Liver (tissue), 9 donors: ENCODE data around the gene CDH24. TPM values are rescaled to one million over a fixed set of nuclear protein-coding genes. Genes with fewer than 3 reads are reported as not detected.

ENCODE experiments used
- DNase-seq: peaks from one replicate; pipeline ENCODE4 v3.0.0-alpha.2; 2017; ENCODE audit warnings: low spot score
- H3K27ac ChIP-seq, 2 donors: one replicate each; pipeline ENCODE4 v1.7.0; 2013; ENCODE audit warnings: inconsistent platforms in 2 of 2, low read length in 2 of 2, control low read depth in 1 of 2, low read depth in 1 of 2, mild to moderate bottlenecking in 1 of 2
- H3K27me3 ChIP-seq, 4 donors: one replicate each; pipeline versions ENCODE4 v1.6.1 to v1.7.0; 2013; ENCODE audit warnings: low read length in 3 of 4, inconsistent platforms in 1 of 4, mild to moderate bottlenecking in 1 of 4, moderate library complexity in 1 of 4; ENCODE audit not compliant: control insufficient read depth in 4 of 4, insufficient read depth in 4 of 4
- H3K36me3 ChIP-seq, 4 donors: one replicate each; pipeline versions ENCODE4 v1.6.1 to v1.7.0; 2013; ENCODE audit warnings: low read length in 3 of 4, mild to moderate bottlenecking in 3 of 4, low read depth in 1 of 4, moderate library complexity in 1 of 4; ENCODE audit not compliant: control insufficient read depth in 4 of 4, insufficient read depth in 3 of 4
- H3K4me1 ChIP-seq, 4 donors: one replicate each; pipeline versions ENCODE4 v1.6.1 to v1.7.0; 2013; ENCODE audit warnings: low read length in 3 of 4, mild to moderate bottlenecking in 3 of 4, moderate library complexity in 1 of 4; ENCODE audit not compliant: control insufficient read depth in 4 of 4, insufficient read depth in 4 of 4
- H3K4me3 ChIP-seq, 3 donors: one replicate each; pipeline versions ENCODE4 v1.6.1 to v1.7.0; 2013; ENCODE audit warnings: low read length in 3 of 3, control low read depth in 1 of 3, low read depth in 1 of 3, mild to moderate bottlenecking in 1 of 3
- H3K9ac ChIP-seq, 2 donors: one replicate each; pipeline ENCODE4 v1.7.0; 2013; ENCODE audit warnings: low read length in 2 of 2, mild to moderate bottlenecking in 2 of 2, moderate library complexity in 2 of 2, control low read depth in 1 of 2, low read depth in 1 of 2
- H3K9me3 ChIP-seq, 4 donors: one replicate each; pipeline versions ENCODE4 v1.6.1 to v1.7.0; 2013; ENCODE audit warnings: low read length in 3 of 4; ENCODE audit not compliant: control insufficient read depth in 4 of 4
- FOXA1 ChIP-seq: IDR thresholded peaks from 2 replicates; pipeline ENCODE4 v1.6.1; 2016; ENCODE audit warnings: antibody characterized with exemption
- FOXA2 ChIP-seq: IDR thresholded peaks from 2 replicates; pipeline ENCODE4 v1.6.1; 2016; ENCODE audit warnings: antibody characterized with exemption
- GABPA ChIP-seq, 2 donors: IDR thresholded peaks in 1 of 2; conservative IDR thresholded peaks in 1 of 2; 2 replicates each; pipeline ENCODE4 v1.6.1; 2016; ENCODE audit warnings: antibody characterized with exemption in 2 of 2, mild to moderate bottlenecking in 1 of 2, moderate library complexity in 1 of 2
- HNF4A ChIP-seq, 2 donors: conservative IDR thresholded peaks; 2 replicates each; pipeline ENCODE4 v1.6.1; 2016; ENCODE audit warnings: antibody characterized with exemption in 2 of 2, mild to moderate bottlenecking in 2 of 2
- HNF4G ChIP-seq: IDR thresholded peaks from 2 replicates; pipeline ENCODE4 v1.6.1; 2016; ENCODE audit warnings: antibody characterized with exemption
- JUND ChIP-seq, 2 donors: IDR thresholded peaks; 2 replicates each; pipeline ENCODE4 v1.6.1; 2016; ENCODE audit warnings: antibody characterized with exemption in 2 of 2
- NR2F2 ChIP-seq: IDR thresholded peaks from 2 replicates; pipeline ENCODE4 v1.6.1; 2016; ENCODE audit warnings: antibody characterized with exemption
- RAD21 ChIP-seq, 2 donors: IDR thresholded peaks; 2 replicates each; pipeline ENCODE4 v1.6.1; 2016; ENCODE audit warnings: antibody characterized with exemption in 2 of 2, mild to moderate bottlenecking in 2 of 2
- RXRA ChIP-seq, 2 donors: IDR thresholded peaks; 2 replicates each; pipeline ENCODE4 v1.6.1; 2017 to 2018; ENCODE audit warnings: antibody characterized with exemption in 2 of 2, mild to moderate bottlenecking in 1 of 2
- SP1 ChIP-seq: IDR thresholded peaks from 2 replicates; pipeline ENCODE4 v1.6.1; 2018; ENCODE audit warnings: antibody characterized with exemption, mild to moderate bottlenecking
- TAF1 ChIP-seq: conservative IDR thresholded peaks from 2 replicates; pipeline ENCODE4 v1.6.1; 2016; ENCODE audit warnings: antibody characterized with exemption, mild to moderate bottlenecking
- WGBS: extraction: QIAGEN DNeasy Blood & Tissue Kit; methylation state at CpG from one replicate; pipeline ENCODE4 v1.1.7; 2013; 5-methylcytosine and 5-hydroxymethylcytosine counted together
- polyA plus RNA-seq, 2 donors: library from polyadenylated mRNA; stranded (reverse) in 1 of 2; unstranded in 1 of 2; fragments of 200-250 nt in 1 of 2; fragments of >200 nt in 1 of 2; fragmentation: Nextera tagmentation in 1 of 2; extraction: Ambion mirVana in 1 of 2; gene quantifications; one replicate each; pipeline versions ENCODE4 v1.2.1 to v1.2.3, GENCODE V29; 2013 to 2015
- total RNA-seq, 2 donors: library from RNA; depleted of rRNA; stranded (reverse); fragments of >200 nt; gene quantifications; one replicate each; pipeline ENCODE4 v1.2.3, GENCODE V29; 2014
- TF ChIP-seq, protein P1 (sequence below): IDR thresholded peaks from 2 replicates; pipeline ENCODE4 v1.6.1; 2016; ENCODE audit warnings: antibody characterized with exemption, mild to moderate bottlenecking
- TF ChIP-seq, protein P2 (sequence below): IDR thresholded peaks from 2 replicates; pipeline ENCODE4 v1.6.1; 2016; ENCODE audit warnings: antibody characterized with exemption
- TF ChIP-seq, protein P3 (sequence below): IDR thresholded peaks from 2 replicates; pipeline ENCODE4 v1.6.1; 2016; ENCODE audit warnings: antibody characterized with exemption
- TF ChIP-seq, protein P4 (sequence below): fragments of 150-350 bp; IDR thresholded peaks from 2 replicates; pipeline ENCODE4 v1.5.1; 2017; ENCODE audit warnings: improper control_type of control experiment, low read depth, low read length; ENCODE audit not compliant: missing input control
- TF ChIP-seq, protein P5 (sequence below): IDR thresholded peaks from 2 replicates; pipeline ENCODE4 v1.6.1; 2016; ENCODE audit warnings: antibody characterized with exemption
- donor health status: healthy.
- donor health status: healthy.
- donor health status: healthy.
- donor health status: healthy.
- donor health status: healthy.

Gene CDH24
- total and polyA plus RNA-seq, 4 donors = 0.23 to 0.50 (median 0.38) TPM; not detected in 1

DNA sequence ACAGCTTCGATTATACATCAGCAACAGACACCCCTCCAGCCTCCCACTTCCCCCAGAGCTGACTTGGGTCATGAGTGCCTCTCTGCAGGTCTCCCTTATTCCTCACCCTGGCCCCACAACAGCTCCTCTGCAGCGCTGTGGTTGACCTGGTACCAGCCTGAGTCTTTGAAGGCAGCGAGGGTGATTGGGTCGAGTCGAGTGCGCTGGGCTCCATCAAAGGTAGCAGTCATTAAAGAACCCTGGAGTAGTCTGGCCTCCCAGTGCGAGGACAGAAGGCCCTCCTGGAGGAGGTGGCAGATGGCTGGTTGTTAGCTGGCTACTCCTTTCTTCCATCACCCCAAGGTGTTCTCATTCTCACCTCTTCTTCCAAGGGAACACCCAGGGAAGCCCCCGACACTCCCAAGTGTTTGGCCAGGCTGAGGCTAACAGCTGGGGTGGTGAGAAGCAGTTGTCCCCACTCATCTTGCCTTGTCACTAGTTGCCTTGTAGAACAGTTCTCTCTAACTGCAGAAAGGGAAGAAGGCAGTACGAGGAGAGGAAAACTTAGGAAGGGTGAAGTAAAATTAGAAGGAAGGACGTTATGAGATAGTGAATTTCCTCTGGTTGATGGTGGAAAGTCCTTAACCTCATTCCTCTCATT lies 44.8 kb upstream of the CDH24 start:
- no peak overlapping the region for H3K9ac ChIP-seq
- DNase-seq = no peak

DNA sequence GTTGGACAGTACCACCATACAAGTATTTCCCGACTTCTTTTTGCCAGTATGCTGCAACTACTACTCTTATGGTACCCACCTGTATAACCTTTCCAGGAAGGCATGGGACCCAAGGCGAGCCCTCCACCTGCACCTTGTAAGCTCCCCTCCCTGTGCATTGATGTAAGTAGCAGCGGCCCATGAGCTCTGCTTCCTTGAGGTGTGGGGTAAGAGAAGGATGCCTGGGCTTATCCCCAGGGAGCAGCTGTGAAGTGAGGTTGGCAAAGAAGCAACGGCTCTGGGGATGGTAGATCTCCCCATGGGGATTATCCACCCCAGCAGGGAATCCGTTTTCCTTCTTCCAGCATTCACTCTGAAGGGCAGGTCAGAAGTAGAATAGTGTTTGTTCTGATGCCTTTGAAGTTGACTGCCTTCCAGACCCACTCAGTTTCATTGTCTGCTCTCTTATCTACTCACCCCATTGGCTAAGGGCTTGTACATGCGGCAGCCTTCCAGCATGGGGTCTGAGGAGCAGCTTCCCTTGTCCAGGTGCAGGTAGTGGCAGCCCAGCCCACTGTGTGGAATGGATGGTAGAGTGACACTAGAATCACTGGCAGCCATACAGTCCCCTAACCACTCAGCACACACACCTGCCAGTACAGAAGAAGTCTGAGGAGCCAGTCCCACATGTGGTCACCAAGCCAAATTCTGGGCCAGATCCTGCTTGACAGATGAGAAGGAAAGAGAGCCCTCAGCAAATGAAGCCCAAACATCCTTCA lies 44.1 kb upstream of the CDH24 start:
- 81% methylated on average over 6 of the region's 6 CpGs for WGBS
- no peak overlapping the region for H3K9ac ChIP-seq
- H3K9me3 ChIP-seq = no peaks in the 10 kb centered on the region
- H3K4me3 ChIP-seq = no peak overlapping the region
- H3K4me1 ChIP-seq = peaks cover 0 to 7% (median 2%) of the 10 kb centered on the region in 4 donors
- no peak for DNase-seq
- no peak overlapping the region for H3K27ac ChIP-seq
- no peaks in the 10 kb centered on the region for H3K27me3 ChIP-seq
- H3K36me3 ChIP-seq = peaks cover 0 to 8% (median 2%) of the 10 kb centered on the region in 4 donors
- TF ChIP-seq TAF1 (no peak), RXRA (IDR thresholded peaks at IDR 0.05) (no peak), SP1 (no peak), HNF4G (no peak), FOXA1 (no peak), HNF4A (conservative IDR thresholded peaks at IDR 0.05) (no peak), FOXA2 (no peak), JUND (IDR thresholded peaks at IDR 0.05) (no peak), GABPA (IDR thresholded peaks at IDR 0.05 in 1 of 2, conservative IDR thresholded peaks at IDR 0.05 in 1 of 2) (no peak), RAD21 (IDR thresholded peaks at IDR 0.05) (no peak)
- TF ChIP-seq, protein P1, sequence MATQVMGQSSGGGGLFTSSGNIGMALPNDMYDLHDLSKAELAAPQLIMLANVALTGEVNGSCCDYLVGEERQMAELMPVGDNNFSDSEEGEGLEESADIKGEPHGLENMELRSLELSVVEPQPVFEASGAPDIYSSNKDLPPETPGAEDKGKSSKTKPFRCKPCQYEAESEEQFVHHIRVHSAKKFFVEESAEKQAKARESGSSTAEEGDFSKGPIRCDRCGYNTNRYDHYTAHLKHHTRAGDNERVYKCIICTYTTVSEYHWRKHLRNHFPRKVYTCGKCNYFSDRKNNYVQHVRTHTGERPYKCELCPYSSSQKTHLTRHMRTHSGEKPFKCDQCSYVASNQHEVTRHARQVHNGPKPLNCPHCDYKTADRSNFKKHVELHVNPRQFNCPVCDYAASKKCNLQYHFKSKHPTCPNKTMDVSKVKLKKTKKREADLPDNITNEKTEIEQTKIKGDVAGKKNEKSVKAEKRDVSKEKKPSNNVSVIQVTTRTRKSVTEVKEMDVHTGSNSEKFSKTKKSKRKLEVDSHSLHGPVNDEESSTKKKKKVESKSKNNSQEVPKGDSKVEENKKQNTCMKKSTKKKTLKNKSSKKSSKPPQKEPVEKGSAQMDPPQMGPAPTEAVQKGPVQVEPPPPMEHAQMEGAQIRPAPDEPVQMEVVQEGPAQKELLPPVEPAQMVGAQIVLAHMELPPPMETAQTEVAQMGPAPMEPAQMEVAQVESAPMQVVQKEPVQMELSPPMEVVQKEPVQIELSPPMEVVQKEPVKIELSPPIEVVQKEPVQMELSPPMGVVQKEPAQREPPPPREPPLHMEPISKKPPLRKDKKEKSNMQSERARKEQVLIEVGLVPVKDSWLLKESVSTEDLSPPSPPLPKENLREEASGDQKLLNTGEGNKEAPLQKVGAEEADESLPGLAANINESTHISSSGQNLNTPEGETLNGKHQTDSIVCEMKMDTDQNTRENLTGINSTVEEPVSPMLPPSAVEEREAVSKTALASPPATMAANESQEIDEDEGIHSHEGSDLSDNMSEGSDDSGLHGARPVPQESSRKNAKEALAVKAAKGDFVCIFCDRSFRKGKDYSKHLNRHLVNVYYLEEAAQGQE = no peak
- TF ChIP-seq, protein P2, sequence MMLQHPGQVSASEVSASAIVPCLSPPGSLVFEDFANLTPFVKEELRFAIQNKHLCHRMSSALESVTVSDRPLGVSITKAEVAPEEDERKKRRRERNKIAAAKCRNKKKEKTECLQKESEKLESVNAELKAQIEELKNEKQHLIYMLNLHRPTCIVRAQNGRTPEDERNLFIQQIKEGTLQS = no peak
- TF ChIP-seq, protein P3, sequence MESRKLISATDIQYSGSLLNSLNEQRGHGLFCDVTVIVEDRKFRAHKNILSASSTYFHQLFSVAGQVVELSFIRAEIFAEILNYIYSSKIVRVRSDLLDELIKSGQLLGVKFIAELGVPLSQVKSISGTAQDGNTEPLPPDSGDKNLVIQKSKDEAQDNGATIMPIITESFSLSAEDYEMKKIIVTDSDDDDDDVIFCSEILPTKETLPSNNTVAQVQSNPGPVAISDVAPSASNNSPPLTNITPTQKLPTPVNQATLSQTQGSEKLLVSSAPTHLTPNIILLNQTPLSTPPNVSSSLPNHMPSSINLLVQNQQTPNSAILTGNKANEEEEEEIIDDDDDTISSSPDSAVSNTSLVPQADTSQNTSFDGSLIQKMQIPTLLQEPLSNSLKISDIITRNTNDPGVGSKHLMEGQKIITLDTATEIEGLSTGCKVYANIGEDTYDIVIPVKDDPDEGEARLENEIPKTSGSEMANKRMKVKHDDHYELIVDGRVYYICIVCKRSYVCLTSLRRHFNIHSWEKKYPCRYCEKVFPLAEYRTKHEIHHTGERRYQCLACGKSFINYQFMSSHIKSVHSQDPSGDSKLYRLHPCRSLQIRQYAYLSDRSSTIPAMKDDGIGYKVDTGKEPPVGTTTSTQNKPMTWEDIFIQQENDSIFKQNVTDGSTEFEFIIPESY = no peak

More for the DNA sequence above, 44.8 kb upstream of the CDH24 start:
- Histone ChIP-seq H3K4me3 (no peak overlapping the region), H3K9me3 (no peaks in the 10 kb centered on the region), H3K4me1 (peaks cover 0 to 3% (median 2%) of the 10 kb centered on the region in 4 donors), H3K27ac (no peak overlapping the region), H3K36me3 (peaks cover 0 to 8% (median 2%) of the 10 kb centered on the region in 4 donors), H3K27me3 (no peaks in the 10 kb centered on the region)
- TF ChIP-seq HNF4G = no peak
- no peak for TF ChIP-seq RAD21 (IDR thresholded peaks at IDR 0.05)
- TF ChIP-seq, protein P4, sequence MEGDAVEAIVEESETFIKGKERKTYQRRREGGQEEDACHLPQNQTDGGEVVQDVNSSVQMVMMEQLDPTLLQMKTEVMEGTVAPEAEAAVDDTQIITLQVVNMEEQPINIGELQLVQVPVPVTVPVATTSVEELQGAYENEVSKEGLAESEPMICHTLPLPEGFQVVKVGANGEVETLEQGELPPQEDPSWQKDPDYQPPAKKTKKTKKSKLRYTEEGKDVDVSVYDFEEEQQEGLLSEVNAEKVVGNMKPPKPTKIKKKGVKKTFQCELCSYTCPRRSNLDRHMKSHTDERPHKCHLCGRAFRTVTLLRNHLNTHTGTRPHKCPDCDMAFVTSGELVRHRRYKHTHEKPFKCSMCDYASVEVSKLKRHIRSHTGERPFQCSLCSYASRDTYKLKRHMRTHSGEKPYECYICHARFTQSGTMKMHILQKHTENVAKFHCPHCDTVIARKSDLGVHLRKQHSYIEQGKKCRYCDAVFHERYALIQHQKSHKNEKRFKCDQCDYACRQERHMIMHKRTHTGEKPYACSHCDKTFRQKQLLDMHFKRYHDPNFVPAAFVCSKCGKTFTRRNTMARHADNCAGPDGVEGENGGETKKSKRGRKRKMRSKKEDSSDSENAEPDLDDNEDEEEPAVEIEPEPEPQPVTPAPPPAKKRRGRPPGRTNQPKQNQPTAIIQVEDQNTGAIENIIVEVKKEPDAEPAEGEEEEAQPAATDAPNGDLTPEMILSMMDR = no peak
- TF ChIP-seq HNF4A (conservative IDR thresholded peaks at IDR 0.05) = no peak
- no peak for TF ChIP-seq JUND (IDR thresholded peaks at IDR 0.05)
- TF ChIP-seq, protein P5, sequence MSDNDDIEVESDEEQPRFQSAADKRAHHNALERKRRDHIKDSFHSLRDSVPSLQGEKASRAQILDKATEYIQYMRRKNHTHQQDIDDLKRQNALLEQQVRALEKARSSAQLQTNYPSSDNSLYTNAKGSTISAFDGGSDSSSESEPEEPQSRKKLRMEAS = no peak
- TF ChIP-seq FOXA2 = no peak
- TF ChIP-seq, protein P3 = no peak
- no peak for TF ChIP-seq FOXA1
- no peak for TF ChIP-seq NR2F2
- WGBS = 83% methylated on average over 10 of the region's 10 CpGs
